H9 (cell line): ENCODE data around the gene TSNAX. TPM values are rescaled to one million over a fixed set of nuclear protein-coding genes. Genes with fewer than 3 reads are reported as not detected.

Source experiments
- DNase-seq: peaks from one replicate; pipeline ENCODE4 v3.0.0-alpha.2; 2017
- H2AFZ ChIP-seq: one replicate; pipeline ENCODE4 v1.6.1; 2013; ENCODE audit warnings: mild to moderate bottlenecking, low read length, control low read depth, moderate library complexity
- H2AK5ac ChIP-seq: 2 replicates; pipeline ENCODE4 v1.6.1; 2013; ENCODE audit warnings: low read length, control low read depth, mixed read lengths; ENCODE audit not compliant: insufficient read length
- H2BK120ac ChIP-seq: one replicate; pipeline ENCODE4 v1.6.1; 2013; ENCODE audit warnings: low read depth, mild to moderate bottlenecking, low read length, control low read depth, inconsistent platforms; ENCODE audit not compliant: poor library complexity, severe bottlenecking
- H2BK12ac ChIP-seq: 2 replicates; pipeline ENCODE4 v1.6.1; 2013; ENCODE audit warnings: low read length, control low read depth, mixed read lengths, low read depth; ENCODE audit not compliant: insufficient read length
- H2BK15ac ChIP-seq: 2 replicates; pipeline ENCODE4 v1.6.1; 2013; ENCODE audit warnings: low read depth, low read length, control low read depth
- H2BK20ac ChIP-seq: one replicate; pipeline ENCODE4 v1.6.1; 2013; ENCODE audit warnings: low read depth, mild to moderate bottlenecking, low read length, control low read depth, inconsistent platforms; ENCODE audit not compliant: poor library complexity, severe bottlenecking
- H2BK5ac ChIP-seq: 2 replicates; pipeline ENCODE4 v1.6.1; 2013; ENCODE audit warnings: low read length, control low read depth, mixed read lengths; ENCODE audit not compliant: insufficient read length
- H3K14ac ChIP-seq: 2 replicates; pipeline ENCODE4 v1.6.1; 2013; ENCODE audit warnings: low read length, control low read depth; ENCODE audit not compliant: insufficient read depth
- H3K18ac ChIP-seq: 2 replicates; pipeline ENCODE4 v1.6.1; 2013; ENCODE audit warnings: low read depth, mild to moderate bottlenecking, mixed read lengths, low read length, control low read depth; ENCODE audit not compliant: insufficient read length
- H3K23ac ChIP-seq: 2 replicates; pipeline ENCODE4 v1.6.1; 2013; ENCODE audit warnings: low read length, control low read depth, mixed read lengths, low read depth; ENCODE audit not compliant: insufficient read length
- H3K23me2 ChIP-seq: 2 replicates; pipeline ENCODE4 v1.6.1; 2013; ENCODE audit warnings: low read depth, mild to moderate bottlenecking, mixed read lengths, low read length, control low read depth; ENCODE audit not compliant: insufficient read length, poor library complexity, severe bottlenecking
- H3K27ac ChIP-seq: 2 replicates; pipeline ENCODE4 v1.5.1; 2013; ENCODE audit warnings: low read length, control low read depth, mixed read lengths, low read depth; ENCODE audit not compliant: insufficient read length
- H3K27me3 ChIP-seq: 2 replicates; pipeline ENCODE4 v1.6.1; 2013; ENCODE audit warnings: low read length, control low read depth, inconsistent platforms; ENCODE audit not compliant: insufficient read depth
- H3K4ac ChIP-seq: 2 replicates; pipeline ENCODE4 v1.6.1; 2013; ENCODE audit warnings: low read depth, mild to moderate bottlenecking, control low read depth, inconsistent platforms, low read length, moderate library complexity
- H3K4me1 ChIP-seq: 2 replicates; pipeline ENCODE4 v1.6.1; 2013; ENCODE audit warnings: low read length, control low read depth, inconsistent platforms; ENCODE audit not compliant: insufficient read depth
- H3K4me2 ChIP-seq: 2 replicates; pipeline ENCODE4 v1.6.1; 2013; ENCODE audit warnings: low read length, control low read depth, mixed read lengths; ENCODE audit not compliant: insufficient read length, insufficient read depth
- H3K56ac ChIP-seq: 2 replicates; pipeline ENCODE4 v1.6.1; 2013; ENCODE audit warnings: low read depth, mild to moderate bottlenecking, mixed read lengths, low read length, control low read depth; ENCODE audit not compliant: insufficient read length
- H3K79me1 ChIP-seq: 2 replicates; pipeline ENCODE4 v1.6.1; 2013; ENCODE audit warnings: low read depth, mild to moderate bottlenecking, moderate library complexity, low read length, control low read depth, inconsistent platforms; ENCODE audit not compliant: insufficient read depth, poor library complexity, severe bottlenecking
- H3K79me2 ChIP-seq: 2 replicates; pipeline ENCODE4 v1.6.1; 2013; ENCODE audit warnings: low read length, control low read depth, inconsistent platforms; ENCODE audit not compliant: insufficient read depth
- H3K9ac ChIP-seq: 2 replicates; pipeline ENCODE4 v1.6.1; 2013; ENCODE audit warnings: low read length, control low read depth, mixed read lengths; ENCODE audit not compliant: insufficient read length; ENCODE audit errors: extremely low read depth
- H3K9me3 ChIP-seq: one replicate; pipeline ENCODE4 v1.6.1; 2013; ENCODE audit warnings: low read depth, low read length, inconsistent platforms; ENCODE audit not compliant: control insufficient read depth
- H3T11ph ChIP-seq: one replicate; pipeline ENCODE4 v1.6.1; 2013; ENCODE audit warnings: mild to moderate bottlenecking, low read length, control low read depth, inconsistent platforms
- H4K20me1 ChIP-seq: one replicate; pipeline ENCODE4 v1.6.1; 2013; ENCODE audit not compliant: control insufficient read depth, insufficient read length, insufficient read depth
- H4K5ac ChIP-seq: 2 replicates; pipeline ENCODE4 v1.6.1; 2013; ENCODE audit warnings: low read depth, mild to moderate bottlenecking, mixed read lengths, low read length, control low read depth; ENCODE audit not compliant: insufficient read length
- H4K8ac ChIP-seq: replicated peaks from 2 replicates; pipeline ENCODE4 v1.6.1; 2013; ENCODE audit warnings: low read length, control low read depth, mixed read lengths, low read depth; ENCODE audit not compliant: insufficient read length
- H4K91ac ChIP-seq: 2 replicates; pipeline ENCODE4 v1.6.1; 2013; ENCODE audit warnings: low read depth, mild to moderate bottlenecking, moderate library complexity, mixed read lengths, low read length, control low read depth; ENCODE audit not compliant: insufficient read length
- H3K27ac Mint-ChIP-seq, 3 experiments: 2 replicates in 2 of 3; 3 replicates in 1 of 3; pipeline ENCODE4 v1.8.0; 2020 to 2021; ENCODE audit warnings: mixed read lengths in 3 of 3, mild to moderate bottlenecking in 1 of 3, moderate library complexity in 1 of 3
- H3K27me3 Mint-ChIP-seq: 2 replicates; pipeline ENCODE4 v1.8.0; 2021; ENCODE audit warnings: low read depth, mild to moderate bottlenecking, moderate library complexity, mixed read lengths
- H3K36me3 Mint-ChIP-seq, 3 experiments: 2 replicates in 2 of 3; 3 replicates in 1 of 3; pipeline ENCODE4 v1.8.0; 2020 to 2021; ENCODE audit warnings: low read depth in 3 of 3, mixed read lengths in 3 of 3; ENCODE audit not compliant: insufficient read depth in 1 of 3
- H3K4me1 Mint-ChIP-seq, 2 experiments: 2 replicates each; pipeline ENCODE4 v1.8.0; 2020; ENCODE audit warnings: mixed read lengths in 2 of 2
- H3K4me3 Mint-ChIP-seq, 2 experiments: 2 replicates in 1 of 2; 3 replicates in 1 of 2; pipeline ENCODE4 v1.8.0; 2020 to 2021; ENCODE audit warnings: mild to moderate bottlenecking in 2 of 2, mixed read lengths in 2 of 2, moderate library complexity in 1 of 2
- H3K9me3 Mint-ChIP-seq, 2 experiments: 2 replicates in 1 of 2; 3 replicates in 1 of 2; pipeline ENCODE4 v1.8.0; 2020; ENCODE audit warnings: mild to moderate bottlenecking in 2 of 2, mixed read lengths in 2 of 2, moderate library complexity in 1 of 2
- CTCF ChIP-seq: fragments of 200-600 bp; sonication (generic); conservative IDR thresholded peaks from 3 replicates; pipeline ENCODE4 v1.8.0; 2021; ENCODE audit warnings: antibody characterized with exemption, mild to moderate bottlenecking
- WGBS: extraction: QIAGEN DNeasy Blood & Tissue Kit; methylation state at CpG from one replicate; pipeline ENCODE4 v1.1.7; 2013; ENCODE audit warnings: missing lambda C conversion rate, low lambda C conversion rate, mixed read lengths; ENCODE audit not compliant: insufficient read length; ENCODE audit errors: extremely low coverage; 5-methylcytosine and 5-hydroxymethylcytosine counted together
- total RNA-seq: library from RNA; stranded (reverse); gene quantifications from 2 replicates; pipeline ENCODE4 v1.2.1, GENCODE V29; 2021

TSNAX gene
- total RNA-seq, 1 experiment from 2014 or later: 39.9 TPM

DNA sequence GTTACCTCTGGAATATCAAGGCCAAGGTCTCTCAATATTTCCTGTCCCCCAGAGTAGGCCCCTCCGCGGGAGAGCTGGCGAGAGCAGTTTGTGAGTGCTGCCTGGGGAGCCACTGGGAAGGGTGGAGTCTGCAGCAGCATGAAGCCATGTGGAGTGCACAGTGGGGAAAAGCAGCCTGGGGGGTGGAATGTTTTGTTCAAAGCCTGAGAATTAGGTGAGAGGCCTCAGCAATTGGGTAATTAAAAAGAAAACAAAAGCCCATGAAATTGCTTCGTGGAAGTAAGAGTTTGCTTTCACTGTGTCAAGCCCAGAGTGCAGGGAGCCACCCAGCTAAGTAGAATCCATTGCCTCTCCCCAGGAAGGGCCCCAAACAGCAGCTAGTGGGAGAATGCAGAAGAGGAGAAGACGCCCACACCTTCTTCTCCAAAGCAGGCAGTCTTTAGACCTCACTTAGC lies 67.9 kb downstream of the TSNAX start:
- Histone ChIP-seq H4K20me1 (no peaks in the 10 kb centered on the region), H3K56ac (no peak overlapping the region), H3K27ac (no peak overlapping the region), H4K8ac (no peak overlapping the region), H3T11ph (no peak overlapping the region), H3K18ac (no peak overlapping the region), H3K9me3 (no peaks in the 10 kb centered on the region), H4K91ac (no peak overlapping the region), H3K9ac (no peak overlapping the region), H2BK5ac (no peak overlapping the region), H3K23ac (no peak overlapping the region), H2BK20ac (no peak overlapping the region), H2AFZ (no peak overlapping the region), H3K27me3 (no peaks in the 10 kb centered on the region), H3K4me2 (no peak overlapping the region), H3K79me2 (no peaks in the 10 kb centered on the region), H2BK12ac (no peak overlapping the region), H3K4ac (no peak overlapping the region), H4K5ac (no peak overlapping the region), H2BK120ac (no peak overlapping the region), H3K4me1 (no peaks in the 10 kb centered on the region), H3K79me1 (no peaks in the 10 kb centered on the region), H2BK15ac (no peak overlapping the region), H3K14ac (no peak overlapping the region), H2AK5ac (no peak overlapping the region), H3K23me2 (no peaks in the 10 kb centered on the region)
- no CpG with 5 or more reads among the region's 5 CpGs for WGBS
- Mint-ChIP-seq H3K4me3 (no peak overlapping the region; a peak in 1 of 5 replicates), H3K4me1 (peaks cover 17 to 21% of the 10 kb centered on the region in 2 experiments), H3K27ac (no peak overlapping the region), H3K27me3 (no peaks in the 10 kb centered on the region), H3K36me3 (no peaks in the 10 kb centered on the region; a peak in 1 of 7 replicates), H3K9me3 (no peaks in the 10 kb centered on the region)
- DNase-seq: no peak
- TF ChIP-seq CTCF: no peak
